Activated T-cell treated with anti-CD3 and anti-CD28 coated beads, Interleukin-2, amount 50 U/mL, for 24 hours (primary cell): ENCODE results near the gene LYRM7.
"Not testable (repeated sequence)": the region's sequence is repeated elsewhere in the genome, so short reads cannot be mapped to it uniquely, and the experiment has no call there.

Experiments used
- DNase-seq: peaks from one replicate; pipeline ENCODE4 v3.0.0-alpha.2; 2020
- H3K27ac Mint-ChIP-seq: 2 replicates; pipeline ENCODE4 v1.8.0; 2020; ENCODE audit warnings: mild to moderate bottlenecking, mixed read lengths
- H3K27me3 Mint-ChIP-seq: 2 replicates; pipeline ENCODE4 v1.8.0; 2020; ENCODE audit warnings: mixed read lengths
- H3K36me3 Mint-ChIP-seq: 2 replicates; pipeline ENCODE4 v1.8.0; 2020; ENCODE audit warnings: low read depth, mixed read lengths
- H3K4me1 Mint-ChIP-seq: 2 replicates; pipeline ENCODE4 v1.8.0; 2020; ENCODE audit warnings: low read depth, mixed read lengths
- H3K4me3 Mint-ChIP-seq: 2 replicates; pipeline ENCODE4 v1.8.0; 2020; ENCODE audit warnings: mild to moderate bottlenecking, moderate library complexity, mixed read lengths
- H3K9me3 Mint-ChIP-seq: 2 replicates; pipeline ENCODE4 v1.8.0; 2020; ENCODE audit warnings: mixed read lengths

Gene LYRM7

GRCh38 chr5:131170540-131171275, at the start of gene LYRM7:
Gene LYRM7 (plus strand): TSS chr5:131170944. CDS start chr5:131171021, 77 bp downstream.
- H3K9me3 Mint-ChIP-seq: no peaks in the 10 kb centered on the region
- H3K4me3 Mint-ChIP-seq: peak within 1 kb of the TSS; percentile 94
- H3K27ac Mint-ChIP-seq: peak within 1 kb of the TSS; percentile 97
- peaks cover 19% of the 10 kb centered on the region for H3K36me3 Mint-ChIP-seq
- peak; percentile 90 for DNase-seq
- H3K27me3 Mint-ChIP-seq: no peaks in the 10 kb centered on the region
- H3K4me1 Mint-ChIP-seq: peaks cover 44% of the 10 kb centered on the region

GRCh38 chr5:131127244-131127643, 43.5 kb upstream of the LYRM7 start:
- not testable (repeated sequence) for H3K4me3 Mint-ChIP-seq, H3K36me3 Mint-ChIP-seq, H3K4me1 Mint-ChIP-seq, DNase-seq, H3K27me3 Mint-ChIP-seq, H3K27ac Mint-ChIP-seq
- H3K9me3 Mint-ChIP-seq: peaks cover 15% of the 10 kb centered on the region

GRCh38 chr5:131129306-131129705, 41.4 kb upstream of the LYRM7 start:
- H3K27me3 Mint-ChIP-seq: no peaks in the 10 kb centered on the region
- H3K36me3 Mint-ChIP-seq: peaks cover 4% of the 10 kb centered on the region
- no peak for DNase-seq
- no peaks in the 10 kb centered on the region for H3K4me1 Mint-ChIP-seq
- H3K9me3 Mint-ChIP-seq: peaks cover 12% of the 10 kb centered on the region
- H3K27ac Mint-ChIP-seq: no peak overlapping the region
- H3K4me3 Mint-ChIP-seq: no peak overlapping the region

GRCh38 chr5:131133091-131133490, 37.7 kb upstream of the LYRM7 start:
- H3K27ac Mint-ChIP-seq, DNase-seq, H3K27me3 Mint-ChIP-seq, H3K36me3 Mint-ChIP-seq, H3K4me1 Mint-ChIP-seq, H3K9me3 Mint-ChIP-seq, H3K4me3 Mint-ChIP-seq: not testable (repeated sequence)

GRCh38 chr5:131138406-131138805, 32.3 kb upstream of the LYRM7 start:
- H3K4me1 Mint-ChIP-seq: peaks cover 17% of the 10 kb centered on the region
- H3K4me3 Mint-ChIP-seq, DNase-seq, H3K27me3 Mint-ChIP-seq, H3K36me3 Mint-ChIP-seq, H3K9me3 Mint-ChIP-seq, H3K27ac Mint-ChIP-seq: not testable (repeated sequence)

- H3K4me1 Mint-ChIP-seq: peaks cover 17% of the 10 kb centered on the region
- H3K36me3 Mint-ChIP-seq: no peaks in the 10 kb centered on the region
- H3K27me3 Mint-ChIP-seq: no peaks in the 10 kb centered on the region
- DNase-seq: no peak
- H3K4me3 Mint-ChIP-seq: no peak overlapping the region
- no peak overlapping the region for H3K27ac Mint-ChIP-seq
- peaks cover 7% of the 10 kb centered on the region for H3K9me3 Mint-ChIP-seq
These were observed 31.4 kb upstream of the LYRM7 start for GRCh38 chr5:131139321-131139720.

- no peaks in the 10 kb centered on the region for H3K9me3 Mint-ChIP-seq
- no peak overlapping the region for H3K4me3 Mint-ChIP-seq
- no peaks in the 10 kb centered on the region for H3K27me3 Mint-ChIP-seq
- H3K27ac Mint-ChIP-seq: no peak overlapping the region
- DNase-seq: no peak
- H3K4me1 Mint-ChIP-seq: peaks cover 7% of the 10 kb centered on the region
- H3K36me3 Mint-ChIP-seq: no peaks in the 10 kb centered on the region
These were observed 27.6 kb upstream of the LYRM7 start for GRCh38 chr5:131142970-131143617.

- Mint-ChIP-seq H3K9me3 (no peaks in the 10 kb centered on the region), H3K4me3 (no peak overlapping the region)
- DNase-seq: no peak
These were observed 23.5 kb upstream of the LYRM7 start for GRCh38 chr5:131147258-131147657.

GRCh38 chr5:131148835-131149234, 21.9 kb upstream of the LYRM7 start:
- H3K4me1 Mint-ChIP-seq: peaks cover 2% of the 10 kb centered on the region
- no peak overlapping the region for H3K4me3 Mint-ChIP-seq
- no peak for DNase-seq
- no peaks in the 10 kb centered on the region for H3K9me3 Mint-ChIP-seq
- peaks cover 5% of the 10 kb centered on the region for H3K36me3 Mint-ChIP-seq
- H3K27me3 Mint-ChIP-seq: no peaks in the 10 kb centered on the region
- no peak overlapping the region for H3K27ac Mint-ChIP-seq

More at GRCh38 chr5:131147258-131147657, 23.5 kb upstream of the LYRM7 start:
- Mint-ChIP-seq H3K36me3 (no peaks in the 10 kb centered on the region), H3K27ac (no peak overlapping the region), H3K4me1 (no peaks in the 10 kb centered on the region), H3K27me3 (no peaks in the 10 kb centered on the region)

- H3K4me1 Mint-ChIP-seq: peaks cover 4% of the 10 kb centered on the region
- no peak overlapping the region for H3K4me3 Mint-ChIP-seq
- H3K36me3 Mint-ChIP-seq: peaks cover 11% of the 10 kb centered on the region
These were observed 20.3 kb upstream of the LYRM7 start for GRCh38 chr5:131150408-131150807.

GRCh38 chr5:131151216-131151615, 19.5 kb upstream of the LYRM7 start:
- Mint-ChIP-seq H3K36me3 (peaks cover 18% of the 10 kb centered on the region), H3K27me3 (no peaks in the 10 kb centered on the region), H3K27ac (no peak overlapping the region), H3K4me3 (no peak overlapping the region), H3K4me1 (peaks cover 6% of the 10 kb centered on the region), H3K9me3 (no peaks in the 10 kb centered on the region)
- DNase-seq: no peak

More at GRCh38 chr5:131150408-131150807, 20.3 kb upstream of the LYRM7 start:
- H3K9me3 Mint-ChIP-seq: no peaks in the 10 kb centered on the region
- no peaks in the 10 kb centered on the region for H3K27me3 Mint-ChIP-seq
- H3K27ac Mint-ChIP-seq: no peak overlapping the region
- no peak for DNase-seq

- Mint-ChIP-seq H3K9me3 (no peaks in the 10 kb centered on the region), H3K4me1 (peaks cover 33% of the 10 kb centered on the region), H3K36me3 (peaks cover 70% of the 10 kb centered on the region), H3K27me3 (no peaks in the 10 kb centered on the region), H3K27ac (no peak overlapping the region), H3K4me3 (no peak overlapping the region)
- no peak for DNase-seq
These were observed 14.4 kb upstream of the LYRM7 start for GRCh38 chr5:131156385-131156784.

GRCh38 chr5:131156957-131157356, 13.8 kb upstream of the LYRM7 start:
- no peaks in the 10 kb centered on the region for H3K27me3 Mint-ChIP-seq
- H3K27ac Mint-ChIP-seq: no peak overlapping the region
- H3K4me1 Mint-ChIP-seq: peaks cover 38% of the 10 kb centered on the region
- H3K36me3 Mint-ChIP-seq: peaks cover 75% of the 10 kb centered on the region
- DNase-seq: no peak
- H3K4me3 Mint-ChIP-seq: no peak overlapping the region
- H3K9me3 Mint-ChIP-seq: no peaks in the 10 kb centered on the region

- no peak overlapping the region for H3K4me3 Mint-ChIP-seq
These were observed 10.6 kb upstream of the LYRM7 start for GRCh38 chr5:131160134-131160533.

More at GRCh38 chr5:131160134-131160533, 10.6 kb upstream of the LYRM7 start:
- Mint-ChIP-seq H3K4me1 (peaks cover 50% of the 10 kb centered on the region), H3K36me3 (peaks cover 95% of the 10 kb centered on the region), H3K27me3 (no peaks in the 10 kb centered on the region), H3K27ac (peak overlapping the region; percentile 77), H3K9me3 (no peaks in the 10 kb centered on the region)
- DNase-seq: no peak
